ENCODE data around the gene PITPNM3. TPM values are rescaled to one million over a fixed set of nuclear protein-coding genes. Genes with fewer than 3 reads are reported as not detected.

PITPNM3 gene
- total and polyA plus RNA-seq, 2 donors (not counting 1 experiment from before 2014, with no cell fraction given), result 0.99 to 1.1 TPM

GRCh38 chr17:6480303-6480675 is 76.1 kb downstream of the PITPNM3 start:
- no peaks in the 10 kb centered on the region for H4K20me1 ChIP-seq (ENCODE audit: control insufficient read depth, extremely low read depth, insufficient read depth, low read length)
- no peak overlapping the region for H3K9ac ChIP-seq (ENCODE audit: insufficient read depth, low read length)
- no peak overlapping the region for H3K27ac ChIP-seq (ENCODE audit: insufficient read depth, low read length)
- no peak for DNase-seq (ENCODE audit: low read depth in 2 of 2)
- H2AFZ ChIP-seq (ENCODE audit: low read length), result no peak overlapping the region
- H3K36me3 ChIP-seq (ENCODE audit: control insufficient read depth, insufficient read depth, low read length), result no peaks in the 10 kb centered on the region
- H3K4me1 ChIP-seq (ENCODE audit: control insufficient read depth, extremely low read depth, insufficient read depth, low read length), result no peaks in the 10 kb centered on the region
- peaks cover 12% of the 10 kb centered on the region for H3K27me3 ChIP-seq (ENCODE audit: control insufficient read depth, insufficient read depth, low read length)
- H3K4me2 ChIP-seq (ENCODE audit: extremely low read depth, insufficient read depth, low read length), result no peak overlapping the region
- no peaks in the 10 kb centered on the region for H3K9me3 ChIP-seq (ENCODE audit: control insufficient read depth, insufficient read depth, low read depth, low read length)
- no peak for TF ChIP-seq EZH2 (IDR thresholded peaks at IDR 0.05; ENCODE audit: low read length, missing control alignments)
- no peak for TF ChIP-seq CTCF (conservative IDR thresholded peaks at IDR 0.05 in 1 of 2, IDR thresholded peaks at IDR 0.05 in 1 of 2; ENCODE audit: low read depth in 1 of 2, low read length in 2 of 2)
- H3K79me2 ChIP-seq (ENCODE audit: control insufficient read depth, insufficient read depth, low read length), result no peaks in the 10 kb centered on the region
- H3K4me3 ChIP-seq (replicated peaks in 1 of 4; ENCODE audit: control extremely low read depth in 1 of 4, insufficient read depth in 1 of 4, low read depth in 3 of 4, low read length in 4 of 4), result no peak overlapping the region

DNA sequence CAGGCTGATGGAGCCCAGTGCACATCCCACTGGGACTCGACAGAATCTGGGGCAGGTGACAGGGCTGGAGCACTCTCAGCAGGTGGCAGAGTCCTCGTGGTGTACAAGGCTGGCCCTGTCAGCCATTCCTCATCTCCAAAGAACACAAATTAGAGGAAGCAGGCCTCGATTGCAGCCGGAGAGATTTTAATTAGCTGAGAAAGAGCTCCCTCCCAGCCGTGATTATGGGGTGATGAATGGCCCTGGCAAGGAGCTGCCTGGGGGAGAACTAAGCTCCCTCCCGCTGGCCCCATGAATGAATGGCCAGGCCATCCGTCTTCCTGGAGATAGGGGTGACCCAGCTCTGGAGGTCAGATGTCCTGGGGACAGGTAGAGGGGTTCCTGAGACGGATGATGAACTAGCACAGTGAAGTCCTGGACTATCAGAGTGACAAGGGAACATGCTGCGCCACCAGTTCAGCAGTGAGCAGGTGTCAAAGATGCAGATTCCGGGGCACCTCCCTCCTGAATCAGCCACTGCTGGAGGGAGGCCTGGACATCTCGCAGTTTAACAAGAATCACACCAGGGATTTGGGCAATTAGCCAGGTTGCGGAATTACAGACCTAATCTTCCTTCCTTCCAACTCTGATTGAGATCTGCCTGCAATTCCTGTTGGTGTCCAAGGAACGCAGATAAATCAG is 76.6 kb downstream of the PITPNM3 start:
- no peaks in the 10 kb centered on the region for H3K36me3 ChIP-seq (ENCODE audit: control insufficient read depth, insufficient read depth, low read length)
- no peak overlapping the region for H3K4me3 ChIP-seq (replicated peaks in 1 of 4; ENCODE audit: control extremely low read depth in 1 of 4, insufficient read depth in 1 of 4, low read depth in 3 of 4, low read length in 4 of 4)
- H4K20me1 ChIP-seq (ENCODE audit: control insufficient read depth, extremely low read depth, insufficient read depth, low read length), result no peaks in the 10 kb centered on the region
- no peak overlapping the region for H3K4me2 ChIP-seq (ENCODE audit: extremely low read depth, insufficient read depth, low read length)
- H3K9ac ChIP-seq (ENCODE audit: insufficient read depth, low read length), result no peak overlapping the region
- no peak for TF ChIP-seq EZH2 (IDR thresholded peaks at IDR 0.05; ENCODE audit: low read length, missing control alignments)
- no peak for TF ChIP-seq CTCF (conservative IDR thresholded peaks at IDR 0.05 in 1 of 2, IDR thresholded peaks at IDR 0.05 in 1 of 2; ENCODE audit: low read depth in 1 of 2, low read length in 2 of 2)
- H3K79me2 ChIP-seq (ENCODE audit: control insufficient read depth, insufficient read depth, low read length), result no peaks in the 10 kb centered on the region
- peaks cover 12% of the 10 kb centered on the region for H3K27me3 ChIP-seq (ENCODE audit: control insufficient read depth, insufficient read depth, low read length)
- DNase-seq (ENCODE audit: low read depth in 2 of 2), result no peak
- no peaks in the 10 kb centered on the region for H3K9me3 ChIP-seq (ENCODE audit: control insufficient read depth, insufficient read depth, low read depth, low read length)
- H3K27ac ChIP-seq (ENCODE audit: insufficient read depth, low read length), result no peak overlapping the region
- H3K4me1 ChIP-seq (ENCODE audit: control insufficient read depth, extremely low read depth, insufficient read depth, low read length), result no peaks in the 10 kb centered on the region
- H2AFZ ChIP-seq (ENCODE audit: low read length), result no peak overlapping the region

DNA sequence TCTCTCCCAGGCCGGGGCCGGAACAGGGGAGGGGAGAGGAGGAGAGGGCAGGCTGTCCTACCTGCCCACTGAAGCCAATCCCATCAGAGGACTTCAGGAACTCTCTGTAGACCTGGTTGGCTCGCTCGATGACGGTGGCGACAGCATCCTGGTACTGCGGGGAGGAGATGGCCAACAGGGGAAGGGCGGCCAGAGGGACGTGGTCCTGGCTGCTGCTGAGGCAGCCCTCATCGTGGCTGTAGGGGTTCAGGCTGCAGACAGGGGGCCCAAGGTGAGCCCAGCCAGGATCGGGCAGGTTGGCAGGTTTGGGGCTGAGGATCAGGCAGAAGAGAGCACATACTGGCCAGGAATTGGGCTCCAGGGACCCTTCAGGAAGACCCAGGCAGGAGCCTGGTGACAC is 77.9 kb downstream of the PITPNM3 start:
- no peak overlapping the region for H2AFZ ChIP-seq (ENCODE audit: low read length)
- no peaks in the 10 kb centered on the region for H3K36me3 ChIP-seq (ENCODE audit: control insufficient read depth, insufficient read depth, low read length)
- H4K20me1 ChIP-seq (ENCODE audit: control insufficient read depth, extremely low read depth, insufficient read depth, low read length), result no peaks in the 10 kb centered on the region
- H3K79me2 ChIP-seq (ENCODE audit: control insufficient read depth, insufficient read depth, low read length), result no peaks in the 10 kb centered on the region
- peaks cover 9% of the 10 kb centered on the region for H3K27me3 ChIP-seq (ENCODE audit: control insufficient read depth, insufficient read depth, low read length)
- TF ChIP-seq CTCF (conservative IDR thresholded peaks at IDR 0.05 in 1 of 2, IDR thresholded peaks at IDR 0.05 in 1 of 2; ENCODE audit: low read depth in 1 of 2, low read length in 2 of 2) (no peak), EZH2 (IDR thresholded peaks at IDR 0.05; ENCODE audit: low read length, missing control alignments) (no peak)
- no peak overlapping the region for H3K4me2 ChIP-seq (ENCODE audit: extremely low read depth, insufficient read depth, low read length)
- no peaks in the 10 kb centered on the region for H3K4me1 ChIP-seq (ENCODE audit: control insufficient read depth, extremely low read depth, insufficient read depth, low read length)
- DNase-seq (ENCODE audit: low read depth in 2 of 2), result no peak
- H3K4me3 ChIP-seq (replicated peaks in 1 of 4; ENCODE audit: control extremely low read depth in 1 of 4, insufficient read depth in 1 of 4, low read depth in 3 of 4, low read length in 4 of 4), result no peak overlapping the region
- no peak overlapping the region for H3K27ac ChIP-seq (ENCODE audit: insufficient read depth, low read length)
- no peak overlapping the region for H3K9ac ChIP-seq (ENCODE audit: insufficient read depth, low read length)
- H3K9me3 ChIP-seq (ENCODE audit: control insufficient read depth, insufficient read depth, low read depth, low read length), result no peaks in the 10 kb centered on the region

Measured in fibroblast of lung (primary cell).